Activated CD4-positive, alpha-beta T cell treated with anti-CD3 and anti-CD28 coated beads for 4 hours (primary cell): Measurements from ENCODE around the gene ITCH.

ENCODE experiments used
- DNase-seq, 2 donors: peaks; one replicate each; pipeline ENCODE4 v3.0.0-alpha.2; 2020

ITCH gene

DNA sequence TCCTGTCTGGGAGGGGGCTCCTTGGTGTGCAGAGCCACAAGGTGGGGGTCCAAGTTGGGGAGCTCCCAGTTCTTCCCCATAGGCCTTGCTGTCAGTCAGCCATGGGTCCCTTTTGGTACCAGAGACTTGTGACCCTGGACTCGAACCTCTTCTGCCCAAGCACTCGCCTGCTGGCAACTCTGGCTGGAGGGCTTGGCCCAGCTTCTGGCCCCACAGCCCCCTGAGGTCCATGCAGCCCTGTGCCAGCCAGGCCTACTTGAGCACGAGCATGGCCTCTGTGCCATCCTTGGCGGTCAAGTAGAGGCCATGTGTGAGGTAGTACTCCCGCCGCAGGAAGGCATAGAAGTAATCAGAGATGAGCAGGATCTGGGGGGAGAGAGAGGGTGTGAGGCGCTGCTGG lies 197.5 kb downstream of the ITCH start:
- DNase-seq: no peak
